ENCODE measurements around the gene SLC7A4.

SLC7A4 gene

DNA sequence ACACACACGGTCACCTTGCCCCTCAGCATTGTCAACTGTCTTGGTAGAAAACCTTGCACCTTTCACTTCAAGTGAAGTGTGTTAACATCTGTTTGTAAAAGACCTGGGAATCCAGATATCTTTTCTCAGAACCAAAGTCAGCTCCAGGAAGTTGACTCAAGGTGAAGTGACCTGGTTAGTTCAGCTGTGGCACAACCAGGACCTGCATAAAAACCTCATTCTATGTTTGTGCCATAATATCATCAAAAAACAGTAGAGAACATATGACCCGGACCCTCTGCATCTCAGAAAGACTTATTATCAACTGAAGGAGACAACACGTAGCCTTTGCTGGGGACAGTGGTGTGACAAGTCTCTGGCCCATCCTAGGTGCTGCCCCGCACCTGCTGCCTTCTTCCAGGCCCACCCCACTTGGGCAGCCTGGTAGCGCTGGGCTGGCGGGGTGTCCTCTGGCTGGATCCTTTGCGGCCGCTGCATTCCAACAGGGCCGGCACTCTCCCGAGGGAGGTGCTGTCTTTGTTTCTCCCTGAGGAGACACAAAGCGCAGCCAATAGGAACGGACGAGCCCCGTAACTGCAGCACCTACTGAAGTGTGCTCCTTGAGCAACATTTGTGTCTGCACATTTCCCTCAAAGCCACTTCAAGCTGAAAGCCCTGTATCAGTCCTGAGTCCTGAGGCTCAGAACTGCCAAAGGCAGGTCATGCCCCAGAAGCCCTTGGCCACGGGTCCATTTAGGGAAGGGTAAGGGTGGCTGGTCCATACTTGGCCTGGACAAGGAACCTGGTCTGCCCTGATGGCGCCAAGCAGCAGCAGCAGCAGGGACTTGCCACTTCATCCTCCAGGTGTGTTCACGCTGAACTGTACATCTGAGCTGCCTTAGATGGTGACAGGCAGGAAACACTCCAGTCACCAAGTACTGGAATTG lies 38.6 kb upstream of the SLC7A4 start:
- no peak overlapping the region for H3K27ac ChIP-seq
- no peak overlapping the region for H3K4me3 ChIP-seq (ENCODE audit: low read depth, low read length)
- no peak for DNase-seq
- no peaks in the 10 kb centered on the region for H3K27me3 ChIP-seq (ENCODE audit: insufficient read depth, low read depth, severe bottlenecking)
- no peaks in the 10 kb centered on the region for H3K9me3 ChIP-seq (ENCODE audit: severe bottlenecking)
- TF ChIP-seq, protein P1, sequence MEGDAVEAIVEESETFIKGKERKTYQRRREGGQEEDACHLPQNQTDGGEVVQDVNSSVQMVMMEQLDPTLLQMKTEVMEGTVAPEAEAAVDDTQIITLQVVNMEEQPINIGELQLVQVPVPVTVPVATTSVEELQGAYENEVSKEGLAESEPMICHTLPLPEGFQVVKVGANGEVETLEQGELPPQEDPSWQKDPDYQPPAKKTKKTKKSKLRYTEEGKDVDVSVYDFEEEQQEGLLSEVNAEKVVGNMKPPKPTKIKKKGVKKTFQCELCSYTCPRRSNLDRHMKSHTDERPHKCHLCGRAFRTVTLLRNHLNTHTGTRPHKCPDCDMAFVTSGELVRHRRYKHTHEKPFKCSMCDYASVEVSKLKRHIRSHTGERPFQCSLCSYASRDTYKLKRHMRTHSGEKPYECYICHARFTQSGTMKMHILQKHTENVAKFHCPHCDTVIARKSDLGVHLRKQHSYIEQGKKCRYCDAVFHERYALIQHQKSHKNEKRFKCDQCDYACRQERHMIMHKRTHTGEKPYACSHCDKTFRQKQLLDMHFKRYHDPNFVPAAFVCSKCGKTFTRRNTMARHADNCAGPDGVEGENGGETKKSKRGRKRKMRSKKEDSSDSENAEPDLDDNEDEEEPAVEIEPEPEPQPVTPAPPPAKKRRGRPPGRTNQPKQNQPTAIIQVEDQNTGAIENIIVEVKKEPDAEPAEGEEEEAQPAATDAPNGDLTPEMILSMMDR (IDR thresholded peaks at IDR 0.05; ENCODE audit: low read depth, low read length) = no peak
- no peaks in the 10 kb centered on the region for H3K36me3 ChIP-seq

DNA sequence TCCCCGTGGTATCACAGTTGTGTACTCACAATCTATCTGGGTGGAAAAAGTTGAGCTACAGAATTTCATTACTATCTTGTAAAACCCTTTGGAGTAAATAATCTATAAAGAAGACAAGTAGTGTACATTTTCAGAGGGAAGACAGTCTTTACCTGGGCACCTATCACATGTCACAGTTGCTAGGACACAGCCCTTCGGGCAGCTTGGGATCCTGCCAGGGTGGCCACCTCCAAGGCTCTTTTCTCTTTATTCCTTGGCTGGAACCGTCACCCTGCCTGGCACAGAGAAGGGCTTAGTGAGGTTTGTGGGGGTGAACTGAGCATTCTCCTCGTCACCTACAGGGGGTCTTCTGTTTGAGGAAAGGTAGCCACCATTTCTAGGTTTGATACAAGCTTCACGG lies 37.0 kb upstream of the SLC7A4 start:
- no peaks in the 10 kb centered on the region for H3K9me3 ChIP-seq (ENCODE audit: severe bottlenecking)
- DNase-seq = no peak
- H3K4me3 ChIP-seq (ENCODE audit: low read depth, low read length) = no peak overlapping the region
- no peaks in the 10 kb centered on the region for H3K36me3 ChIP-seq
- H3K27me3 ChIP-seq (ENCODE audit: insufficient read depth, low read depth, severe bottlenecking) = no peaks in the 10 kb centered on the region
- H3K27ac ChIP-seq = no peak overlapping the region
- TF ChIP-seq, protein P1 (IDR thresholded peaks at IDR 0.05; ENCODE audit: low read depth, low read length) = no peak

DNA sequence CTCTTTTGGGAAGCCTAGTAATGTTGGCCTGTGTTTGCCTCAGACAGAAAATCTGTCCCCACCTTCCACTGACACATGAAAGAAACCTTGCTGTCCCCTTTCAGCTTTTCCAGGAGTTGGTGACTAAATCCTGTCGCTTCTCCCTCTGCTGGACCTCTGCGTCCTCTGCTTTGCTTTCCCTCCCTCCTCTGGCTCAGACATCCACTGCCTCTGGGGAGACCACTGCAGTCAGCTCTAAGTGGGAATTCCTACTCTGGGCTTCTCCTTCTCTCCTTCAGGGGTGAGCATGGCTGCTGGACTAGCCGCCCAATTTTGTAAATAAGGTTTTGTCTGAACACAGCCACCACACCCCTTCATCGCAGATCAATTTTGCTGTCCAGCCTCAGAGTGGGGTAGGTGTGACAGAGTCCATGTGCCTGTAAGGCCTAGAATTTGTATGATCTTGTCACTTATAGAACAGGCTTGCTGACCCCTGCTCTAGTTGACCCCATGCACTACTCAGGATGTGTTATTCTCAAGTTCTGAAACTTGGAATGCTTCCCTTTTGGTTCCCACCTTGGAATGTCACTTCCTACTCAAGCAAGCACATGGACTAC lies 36.4 kb upstream of the SLC7A4 start:
- H3K36me3 ChIP-seq = no peaks in the 10 kb centered on the region
- DNase-seq = no peak
- H3K27me3 ChIP-seq (ENCODE audit: insufficient read depth, low read depth, severe bottlenecking) = no peaks in the 10 kb centered on the region
- no peak overlapping the region for H3K27ac ChIP-seq
- H3K4me3 ChIP-seq (ENCODE audit: low read depth, low read length) = no peak overlapping the region
- no peaks in the 10 kb centered on the region for H3K9me3 ChIP-seq (ENCODE audit: severe bottlenecking)
- TF ChIP-seq, protein P1 (IDR thresholded peaks at IDR 0.05; ENCODE audit: low read depth, low read length) = no peak

DNA sequence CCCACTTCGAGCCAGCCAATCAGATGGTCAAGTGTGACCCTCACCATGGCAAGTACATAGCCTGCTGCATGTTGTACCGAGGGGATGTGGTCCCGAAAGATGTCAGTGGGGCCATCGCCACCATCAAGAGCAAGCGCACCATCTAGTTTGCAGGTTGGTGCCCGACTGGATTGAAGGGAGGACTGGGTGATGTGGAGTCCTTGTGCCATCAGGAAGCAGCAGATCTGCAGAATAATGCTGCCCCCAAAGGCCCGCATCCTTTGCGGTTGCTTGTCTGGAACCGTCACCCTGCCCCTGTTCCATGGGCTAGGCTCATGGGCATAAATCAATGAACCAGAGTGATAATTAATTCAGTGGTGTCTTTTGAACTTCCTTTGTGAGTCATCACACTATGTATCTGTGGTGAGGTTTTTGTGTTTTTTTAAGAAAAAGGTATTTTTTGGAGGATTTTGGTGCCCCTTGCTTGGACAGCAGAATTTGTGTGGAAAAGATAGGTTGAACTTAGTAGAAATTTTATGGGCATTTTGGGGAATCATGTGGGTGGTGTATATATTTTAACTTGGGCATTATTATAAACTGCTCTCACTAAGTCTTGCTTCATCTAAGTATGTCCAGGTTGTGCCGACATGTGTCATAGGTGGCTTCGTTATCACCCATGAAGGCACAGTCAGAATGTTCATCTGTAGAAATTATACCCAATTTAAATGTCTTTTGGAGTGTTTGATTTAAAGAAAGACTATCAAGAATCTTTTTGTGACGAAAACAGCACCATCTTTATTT lies 35.7 kb upstream of the SLC7A4 start:
- no peaks in the 10 kb centered on the region for H3K9me3 ChIP-seq (ENCODE audit: severe bottlenecking)
- no peak for DNase-seq
- no peaks in the 10 kb centered on the region for H3K27me3 ChIP-seq (ENCODE audit: insufficient read depth, low read depth, severe bottlenecking)
- no peak overlapping the region for H3K4me3 ChIP-seq (ENCODE audit: low read depth, low read length)
- TF ChIP-seq, protein P1 (IDR thresholded peaks at IDR 0.05; ENCODE audit: low read depth, low read length) = no peak
- H3K36me3 ChIP-seq = no peaks in the 10 kb centered on the region
- no peak overlapping the region for H3K27ac ChIP-seq

DNA sequence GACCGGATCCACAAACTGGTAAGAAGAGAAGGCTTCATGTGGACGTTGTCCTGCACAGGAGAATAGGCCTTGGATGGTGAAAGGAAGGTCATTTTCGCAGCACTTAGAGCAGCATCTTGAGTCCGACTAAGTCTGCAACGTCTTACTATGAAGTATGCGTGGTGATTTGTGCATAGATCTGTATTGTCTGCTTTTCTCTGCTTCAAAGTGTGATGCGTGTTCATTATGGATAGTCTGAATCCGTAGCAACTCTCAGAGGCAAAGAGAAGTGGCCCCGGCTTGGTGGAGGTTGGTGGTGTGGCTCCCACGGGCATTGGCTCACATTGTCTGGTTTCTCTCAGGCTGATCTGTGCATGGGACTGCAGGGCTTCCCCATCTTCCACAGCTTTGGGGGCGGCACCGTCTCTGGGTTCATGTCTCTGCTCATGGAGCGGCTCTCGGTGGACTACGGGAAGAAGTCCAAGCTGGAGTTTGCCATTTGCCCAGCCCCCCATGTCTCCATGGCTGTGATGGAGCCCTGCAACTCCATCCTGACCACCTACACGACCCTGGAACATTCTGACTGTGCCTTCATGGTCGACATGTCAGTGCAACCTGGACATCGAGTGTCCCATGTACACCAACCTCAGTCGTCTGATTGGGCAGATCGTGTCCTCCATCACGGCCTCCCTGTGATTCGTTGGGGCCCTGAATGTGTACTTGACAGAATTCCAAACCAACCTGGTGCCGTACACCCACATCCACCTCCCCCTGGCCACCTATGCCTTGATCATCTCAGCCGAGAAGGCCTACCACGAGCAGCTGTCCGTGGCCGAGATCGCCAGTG lies 34.9 kb upstream of the SLC7A4 start:
- Histone ChIP-seq H3K36me3 (no peaks in the 10 kb centered on the region), H3K9me3 (ENCODE audit: severe bottlenecking) (no peaks in the 10 kb centered on the region), H3K27ac (no peak overlapping the region), H3K27me3 (ENCODE audit: insufficient read depth, low read depth, severe bottlenecking) (no peaks in the 10 kb centered on the region), H3K4me3 (ENCODE audit: low read depth, low read length) (no peak overlapping the region)
- DNase-seq = no peak
- TF ChIP-seq, protein P1 (IDR thresholded peaks at IDR 0.05; ENCODE audit: low read depth, low read length) = no peak

Data from WERI-Rb-1 (cell line).